Dedifferentiated amniotic fluid mesenchymal stem cell (primary cell): ENCODE results near the gene AXDND1.
A peak's percentile ranks its signal among the peaks of the same experiment; 100 is the strongest.
"Not testable (repeated sequence)": the region's sequence is repeated elsewhere in the genome, so short reads cannot be mapped to it uniquely, and the experiment has no call there.

Source experiments
- DNase-seq: peaks from one replicate; pipeline ENCODE4 v3.0.0-alpha.2; 2016; ENCODE audit errors: extremely low spot score

AXDND1 gene

GRCh38 chr1:179365342-179366092, at the start of gene AXDND1:
Gene AXDND1 (plus strand): TSS chr1:179365971. CDS start chr1:179366510, 539 bp downstream.
- peak; percentile 88 for DNase-seq

GRCh38 chr1:179318491-179318890, 47.3 kb upstream of the AXDND1 start:
- DNase-seq, result no peak

- DNase-seq, result no peak
Observed at GRCh38 chr1:179321533-179322216, 44.1 kb upstream of the AXDND1 start.

- no peak for DNase-seq
Observed at GRCh38 chr1:179322557-179322956, 43.2 kb upstream of the AXDND1 start.

GRCh38 chr1:179323436-179323835, 42.3 kb upstream of the AXDND1 start:
- DNase-seq, result no peak

GRCh38 chr1:179325836-179326235, 39.9 kb upstream of the AXDND1 start:
- no peak for DNase-seq

GRCh38 chr1:179326746-179327145, 39.0 kb upstream of the AXDND1 start:
- DNase-seq, result no peak

GRCh38 chr1:179327196-179327595, 38.6 kb upstream of the AXDND1 start:
- no peak for DNase-seq

- DNase-seq, result no peak
Observed at GRCh38 chr1:179327679-179328078, 38.1 kb upstream of the AXDND1 start.

- no peak for DNase-seq
Observed at GRCh38 chr1:179329862-179330261, 35.9 kb upstream of the AXDND1 start.

GRCh38 chr1:179334440-179334839, 31.3 kb upstream of the AXDND1 start:
- DNase-seq, result no peak

GRCh38 chr1:179337288-179337687, 28.5 kb upstream of the AXDND1 start:
- no peak for DNase-seq

GRCh38 chr1:179337942-179338560, 27.7 kb upstream of the AXDND1 start:
- DNase-seq, result no peak

GRCh38 chr1:179340918-179341317, 24.9 kb upstream of the AXDND1 start:
- DNase-seq, result no peak

- no peak for DNase-seq
Observed at GRCh38 chr1:179341943-179342547, 23.7 kb upstream of the AXDND1 start.

GRCh38 chr1:179342740-179343404, 22.9 kb upstream of the AXDND1 start:
- no peak for DNase-seq

GRCh38 chr1:179351281-179351680, 14.5 kb upstream of the AXDND1 start:
- no peak for DNase-seq

GRCh38 chr1:179352236-179352635, 13.5 kb upstream of the AXDND1 start:
- DNase-seq, result no peak

- peak; percentile 45 for DNase-seq
Observed at GRCh38 chr1:179353546-179353945, 12.2 kb upstream of the AXDND1 start.

GRCh38 chr1:179361631-179362030, 4.1 kb upstream of the AXDND1 start:
- DNase-seq, result not testable (repeated sequence)

GRCh38 chr1:179366093-179366800, 476 bp downstream of the AXDND1 start:
- no peak for DNase-seq
